A549 (cell line): ENCODE measurements around the gene TYW3. TPM values are rescaled to one million over a fixed set of nuclear protein-coding genes. Genes with fewer than 3 reads are reported as not detected.

ENCODE experiments used
- ATAC-seq, 2 experiments: fragments of 200-7000 bp in 1 of 2; fragments of >200 bp in 1 of 2; cut with Nextera tagmentation in 1 of 2; cut with Tn5 transposase in 1 of 2; 3 replicates each; pipeline versions ENCODE4 v1.8.0 to v1.9.1; 2018 to 2020; ENCODE audit warnings: mild to moderate bottlenecking in 1 of 2, moderate library complexity in 1 of 2
- CTCF ChIA-PET: fragments of 300-600 bp; sonication (Branson Sonifier 250); formaldehyde crosslinking; extraction: SDS; loops from one replicate; lab custom pipeline; 2021; ENCODE audit warnings: antibody characterized with exemption, inconsistent platforms; lab: Yijun Ruan, JAX
- POLR2A ChIA-PET: fragments of 350-600 bp; formaldehyde crosslinking; extraction: SDS; loops from one replicate; lab custom pipeline; 2021; ENCODE audit warnings: antibody characterized with exemption, inconsistent platforms; lab: Yijun Ruan, JAX
- DNase-seq, 2 experiments: peaks; one replicate each; pipeline versions ENCODE4 v3.0.0 to v3.0.0-alpha.2; 2011 to 2016; ENCODE audit warnings: low read depth in 1 of 2, low spot score in 1 of 2
- FAIRE-seq: peaks from 2 replicates; lab custom pipeline; 2011; peaks lifted over from hg19 to GRCh38; lab: Jason Lieb, UNC
- H3K27ac ChIP-seq, 2 experiments: fragments of >200 bp; sonication (Bioruptor Twin); formaldehyde crosslinking; 3 replicates each; pipeline ENCODE4 v1.5.1; 2016 to 2017
- H3K4me1 ChIP-seq: fragments of >200 bp; sonication (Bioruptor Twin); formaldehyde crosslinking; 3 replicates; pipeline ENCODE4 v1.6.1; 2016
- H3K4me2 ChIP-seq: fragments of >200 bp; sonication (Bioruptor Twin); formaldehyde crosslinking; 3 replicates; pipeline ENCODE4 v1.6.1; 2016
- H3K4me3 ChIP-seq: fragments of >200 bp; sonication (Bioruptor Twin); formaldehyde crosslinking; 3 replicates; pipeline ENCODE4 v1.5.1; 2016
- H3K9me3 ChIP-seq: fragments of >200 bp; sonication (Bioruptor Twin); formaldehyde crosslinking; 3 replicates; pipeline ENCODE4 v1.6.1; 2016
- BHLHE40 ChIP-seq: IDR thresholded peaks from 2 replicates; pipeline ENCODE4 v1.6.1; 2012; ENCODE audit warnings: low read depth, low read length, inconsistent platforms
- CBX8 ChIP-seq: fragments of 200-600 bp; sonication (generic); IDR thresholded peaks from 2 replicates; pipeline ENCODE4 v1.6.1; 2016
- CHD2 ChIP-seq: fragments of 150-350 bp; IDR thresholded peaks from 2 replicates; pipeline ENCODE4 v1.6.1; 2014; ENCODE audit warnings: low read length; ENCODE audit not compliant: partially characterized antibody
- CHD4 ChIP-seq: fragments of 200-600 bp; sonication (generic); IDR thresholded peaks from 2 replicates; pipeline ENCODE4 v1.6.1; 2016; ENCODE audit warnings: antibody characterized with exemption, mild to moderate bottlenecking, borderline replicate concordance
- EHMT2 ChIP-seq: fragments of 200-600 bp; sonication (generic); IDR thresholded peaks from 2 replicates; pipeline ENCODE4 v1.6.1; 2016; ENCODE audit warnings: antibody characterized with exemption, low read depth, mild to moderate bottlenecking, moderate library complexity
- EP300 ChIP-seq, 2 experiments: fragments of >200 bp; sonication (Bioruptor Twin); formaldehyde crosslinking; IDR thresholded peaks; 2 replicates in 1 of 2; 3 replicates in 1 of 2; pipeline ENCODE4 v1.6.1; 2016 to 2017
- ESRRA ChIP-seq: fragments of 150-350 bp; IDR thresholded peaks from 2 replicates; pipeline ENCODE4 v1.6.1; 2014; ENCODE audit warnings: mild to moderate bottlenecking, low read length, borderline replicate concordance
- FOSL2 ChIP-seq, 2 experiments: fragments of 450-650 bp in 1 of 2; fragments of >200 bp in 1 of 2; sonication (Bioruptor Twin) in 1 of 2; formaldehyde crosslinking; IDR thresholded peaks; 2 replicates each; pipeline versions ENCODE4 v1.5.0 to v1.6.1; 2016 to 2020; ENCODE audit warnings: mild to moderate bottlenecking in 1 of 2, moderate library complexity in 1 of 2
- FOXS1 ChIP-seq: fragments of 250-450 bp; sonication (Bioruptor Pico); IDR thresholded peaks from 2 replicates; pipeline ENCODE4 v1.5.0; 2020; ENCODE audit warnings: mild to moderate bottlenecking, moderate library complexity
- HDAC2 ChIP-seq: fragments of 200-600 bp; sonication (generic); IDR thresholded peaks from 2 replicates; pipeline ENCODE4 v1.6.1; 2016
- HOXB13 ChIP-seq: fragments of 250-450 bp; sonication (Bioruptor Pico); IDR thresholded peaks from 2 replicates; pipeline ENCODE4 v1.5.0; 2020; ENCODE audit warnings: low read depth, mild to moderate bottlenecking, moderate library complexity
- JUNB ChIP-seq: fragments of >200 bp; sonication (Bioruptor Twin); formaldehyde crosslinking; IDR thresholded peaks from 2 replicates; pipeline ENCODE4 v1.6.1; 2016
- KDM1A ChIP-seq: fragments of 200-600 bp; sonication (generic); IDR thresholded peaks from 2 replicates; pipeline ENCODE4 v1.6.1; 2016; ENCODE audit warnings: low read depth, mild to moderate bottlenecking
- KDM5A ChIP-seq: fragments of 200-600 bp; sonication (generic); IDR thresholded peaks from 2 replicates; pipeline ENCODE4 v1.6.1; 2016; ENCODE audit warnings: antibody characterized with exemption, mild to moderate bottlenecking
- MAFK ChIP-seq: fragments of 450-650 bp; IDR thresholded peaks from 2 replicates; pipeline ENCODE4 v1.6.1; 2014; ENCODE audit not compliant: partially characterized antibody
- MYC ChIP-seq: IDR thresholded peaks from 2 replicates; pipeline ENCODE4 v1.6.1; 2012; ENCODE audit warnings: mild to moderate bottlenecking, inconsistent platforms, low read length, improper control_type of control experiment, borderline replicate concordance
- NFE2L2 ChIP-seq: fragments of 150-350 bp; conservative IDR thresholded peaks from 2 replicates; pipeline ENCODE4 v1.6.1; 2014; ENCODE audit warnings: low read length
- NR3C1 ChIP-seq: fragments of >200 bp; sonication (Bioruptor Twin); formaldehyde crosslinking; IDR thresholded peaks from 3 replicates; pipeline ENCODE4 v1.6.1; 2017
- POLR2A ChIP-seq: IDR thresholded peaks from 2 replicates; pipeline ENCODE4 v1.6.1; 2012; ENCODE audit warnings: mild to moderate bottlenecking, low read length
- RAD21 ChIP-seq, 2 experiments: fragments of >200 bp in 1 of 2; sonication (Bioruptor Twin) in 1 of 2; formaldehyde crosslinking in 1 of 2; IDR thresholded peaks in 1 of 2; conservative IDR thresholded peaks in 1 of 2; 2 replicates in 1 of 2; 3 replicates in 1 of 2; pipeline ENCODE4 v1.6.1; 2012 to 2018; ENCODE audit warnings: inconsistent platforms in 1 of 2
- RARB ChIP-seq: fragments of 250-450 bp; sonication (Bioruptor Pico); IDR thresholded peaks from 2 replicates; pipeline ENCODE4 v1.8.0; 2021; ENCODE audit warnings: mild to moderate bottlenecking, moderate library complexity
- SREBF2 ChIP-seq: fragments of 450-650 bp; IDR thresholded peaks from 2 replicates; pipeline ENCODE4 v1.6.1; 2014; ENCODE audit warnings: mild to moderate bottlenecking, moderate library complexity
- ZSCAN20 ChIP-seq: fragments of 250-450 bp; sonication (Bioruptor Pico); IDR thresholded peaks from 2 replicates; pipeline ENCODE4 v1.8.0; 2022; ENCODE audit warnings: mild to moderate bottlenecking, moderate library complexity
- WGBS: methylation state at CpG from one replicate; pipeline ENCODE4 v1.1.6; 2017; ENCODE audit errors: missing lambda C conversion rate; 5-methylcytosine and 5-hydroxymethylcytosine counted together
- polyA plus RNA-seq, 4 experiments: library from polyadenylated mRNA; depleted of rRNA in 3 of 4; stranded (reverse); fragments of >200 nt; fragmentation: RNase III in 1 of 4; extraction: RNeasy Plus Mini Kit Qiagen cat#74134 plus additional on column Dnase treatment in 1 of 4; gene quantifications; 2 replicates in 3 of 4; 3 replicates in 1 of 4; pipeline ENCODE4 v1.2.3, GENCODE V29; 2011 to 2017
- TF ChIP-seq, protein P1 (sequence below): fragments of >200 bp; sonication (Bioruptor Twin); formaldehyde crosslinking; IDR thresholded peaks from 3 replicates; pipeline ENCODE4 v1.5.1; 2016
- TF ChIP-seq, protein P2 (sequence below): IDR thresholded peaks from 2 replicates; pipeline ENCODE4 v1.6.1; 2012; ENCODE audit warnings: low read depth, borderline replicate concordance
- TF ChIP-seq, protein P3 (sequence below): fragments of 200-600 bp; sonication (generic); IDR thresholded peaks from 2 replicates; pipeline ENCODE4 v1.6.1; 2016; ENCODE audit warnings: antibody characterized with exemption, mild to moderate bottlenecking, moderate library complexity

TYW3 gene
- polyA plus RNA-seq, 2 of the 4 experiments (the other 2 are of a cell fraction), result 17.1 to 33.1 TPM

DNA sequence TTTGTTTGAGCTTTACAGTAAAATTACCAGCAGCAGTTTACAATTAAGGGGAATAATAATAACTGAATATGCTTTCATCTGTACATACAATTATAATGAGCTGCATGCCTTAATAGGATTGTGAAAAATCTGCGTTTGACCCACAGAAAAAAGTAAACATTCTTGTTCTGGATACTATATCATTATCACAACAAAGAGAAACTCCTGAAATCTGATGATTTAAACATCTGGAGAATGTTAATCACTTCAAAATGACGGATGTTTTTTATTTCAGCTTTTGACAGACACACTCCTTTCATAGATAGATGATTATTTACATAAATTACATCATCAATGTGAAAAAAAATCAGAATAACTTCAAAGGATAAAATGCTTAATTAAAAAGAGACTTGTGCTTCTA lies 58.5 kb downstream of the TYW3 start (continued):
- TF ChIP-seq, protein P1, sequence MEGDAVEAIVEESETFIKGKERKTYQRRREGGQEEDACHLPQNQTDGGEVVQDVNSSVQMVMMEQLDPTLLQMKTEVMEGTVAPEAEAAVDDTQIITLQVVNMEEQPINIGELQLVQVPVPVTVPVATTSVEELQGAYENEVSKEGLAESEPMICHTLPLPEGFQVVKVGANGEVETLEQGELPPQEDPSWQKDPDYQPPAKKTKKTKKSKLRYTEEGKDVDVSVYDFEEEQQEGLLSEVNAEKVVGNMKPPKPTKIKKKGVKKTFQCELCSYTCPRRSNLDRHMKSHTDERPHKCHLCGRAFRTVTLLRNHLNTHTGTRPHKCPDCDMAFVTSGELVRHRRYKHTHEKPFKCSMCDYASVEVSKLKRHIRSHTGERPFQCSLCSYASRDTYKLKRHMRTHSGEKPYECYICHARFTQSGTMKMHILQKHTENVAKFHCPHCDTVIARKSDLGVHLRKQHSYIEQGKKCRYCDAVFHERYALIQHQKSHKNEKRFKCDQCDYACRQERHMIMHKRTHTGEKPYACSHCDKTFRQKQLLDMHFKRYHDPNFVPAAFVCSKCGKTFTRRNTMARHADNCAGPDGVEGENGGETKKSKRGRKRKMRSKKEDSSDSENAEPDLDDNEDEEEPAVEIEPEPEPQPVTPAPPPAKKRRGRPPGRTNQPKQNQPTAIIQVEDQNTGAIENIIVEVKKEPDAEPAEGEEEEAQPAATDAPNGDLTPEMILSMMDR, result no peak
- TF ChIP-seq ZSCAN20 (CRISPR knock-in tag) (no peak), NR3C1 (no peak), POLR2A (no peak), CBX8 (no peak)
- TF ChIP-seq, all 56 proteins: peak for 0

DNA sequence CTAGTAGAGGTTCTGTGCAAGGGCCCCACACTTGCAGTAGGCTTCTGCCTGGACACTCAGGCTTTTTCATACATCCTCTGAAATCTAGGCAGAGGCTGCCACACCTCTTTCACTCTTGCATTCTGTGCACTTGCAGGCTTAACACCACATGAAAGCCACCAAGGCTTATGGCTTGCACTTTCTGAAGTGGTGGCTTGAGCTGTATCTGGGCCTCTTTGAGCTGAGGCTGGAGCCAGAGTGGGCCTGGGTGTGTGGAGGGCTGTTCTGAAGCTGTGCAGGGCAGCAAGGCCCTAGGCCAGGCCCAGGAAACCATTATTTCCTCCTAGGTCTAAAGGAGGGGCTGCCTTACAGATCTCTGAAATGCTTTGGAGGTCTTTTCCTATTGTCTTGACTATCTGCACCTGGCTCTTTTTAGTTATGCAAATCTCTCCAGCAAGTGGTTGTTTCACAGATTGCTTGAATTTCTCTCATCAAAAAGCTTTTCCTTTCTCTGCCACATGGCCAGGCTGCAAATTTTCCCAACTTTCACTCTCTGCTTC lies 66.2 kb downstream of the TYW3 start:
- no peak for TF ChIP-seq ESRRA
- TF ChIP-seq, protein P2, sequence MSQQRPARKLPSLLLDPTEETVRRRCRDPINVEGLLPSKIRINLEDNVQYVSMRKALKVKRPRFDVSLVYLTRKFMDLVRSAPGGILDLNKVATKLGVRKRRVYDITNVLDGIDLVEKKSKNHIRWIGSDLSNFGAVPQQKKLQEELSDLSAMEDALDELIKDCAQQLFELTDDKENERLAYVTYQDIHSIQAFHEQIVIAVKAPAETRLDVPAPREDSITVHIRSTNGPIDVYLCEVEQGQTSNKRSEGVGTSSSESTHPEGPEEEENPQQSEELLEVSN, result no peak
- no peak for TF ChIP-seq CHD2
- TF ChIP-seq RARB (CRISPR knock-in tag), result no peak
- TF ChIP-seq HDAC2, result no peak
- no peak for TF ChIP-seq MAFK
- no peak for TF ChIP-seq BHLHE40
- no peak for TF ChIP-seq SREBF2
- no peak for TF ChIP-seq NR3C1
- TF ChIP-seq EHMT2, result no peak
- ChIA-PET CTCF (no interaction called here), POLR2A (no interaction called here)
- no peak for DNase-seq
- H3K9me3 ChIP-seq, result no peaks in the 10 kb centered on the region
- H3K4me2 ChIP-seq, result no peak overlapping the region
- H3K27ac ChIP-seq, result no peak overlapping the region
- no peak for FAIRE-seq
- H3K4me1 ChIP-seq, result no peaks in the 10 kb centered on the region
- no peak for ATAC-seq
- no peak overlapping the region for H3K4me3 ChIP-seq

DNA sequence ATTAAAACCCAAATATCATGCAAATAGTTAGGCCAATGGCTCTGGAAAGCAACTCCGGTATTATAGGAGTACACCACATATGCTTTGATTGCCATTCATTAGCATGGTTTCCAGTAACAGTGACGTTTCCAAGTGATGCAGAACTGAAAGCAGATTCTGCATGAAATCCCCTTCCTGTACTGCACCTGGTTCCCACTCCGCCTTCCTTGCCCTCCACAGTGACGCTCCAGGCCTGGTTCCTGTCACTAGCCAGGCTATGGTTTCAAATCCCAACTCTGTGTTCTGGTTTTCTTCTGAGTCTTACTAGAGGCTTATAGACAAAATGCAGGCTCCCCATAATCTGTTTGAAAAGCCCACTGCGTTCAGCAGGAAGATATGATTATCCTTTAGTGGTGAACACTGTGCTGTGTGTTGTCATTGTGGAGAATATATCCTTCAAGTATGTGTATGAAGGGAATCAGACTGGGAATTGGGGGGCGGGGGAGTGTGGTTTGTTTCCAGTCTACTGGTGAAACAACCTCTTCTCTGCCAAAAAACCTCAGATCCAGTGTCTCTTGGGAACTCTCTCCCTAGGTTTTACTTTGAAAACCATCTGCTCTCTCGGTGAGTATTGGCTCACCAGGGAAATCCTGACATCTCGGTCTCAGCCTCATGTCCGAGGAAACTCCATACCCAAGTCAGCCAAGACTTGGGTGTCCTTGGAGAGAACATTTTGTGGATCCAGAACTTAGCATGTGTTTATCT lies 78.7 kb downstream of the TYW3 start:
- TF ChIP-seq FOXS1 (CRISPR knock-in tag) (no peak), MYC (no peak), NFE2L2 (no peak), KDM1A (no peak), RARB (CRISPR knock-in tag) (no peak), KDM5A (no peak), JUNB (no peak), FOSL2 (IDR thresholded peaks at IDR 0.05) (no peak), FOSL2 (CRISPR knock-in tag; IDR thresholded peaks at IDR 0.05) (no peak), CHD4 (no peak), RAD21 (conservative IDR thresholded peaks at IDR 0.05 in 1 of 2, IDR thresholded peaks at IDR 0.05 in 1 of 2) (no peak), HOXB13 (CRISPR knock-in tag) (no peak), EP300 (IDR thresholded peaks at IDR 0.05) (no peak)
- TF ChIP-seq, protein P3, sequence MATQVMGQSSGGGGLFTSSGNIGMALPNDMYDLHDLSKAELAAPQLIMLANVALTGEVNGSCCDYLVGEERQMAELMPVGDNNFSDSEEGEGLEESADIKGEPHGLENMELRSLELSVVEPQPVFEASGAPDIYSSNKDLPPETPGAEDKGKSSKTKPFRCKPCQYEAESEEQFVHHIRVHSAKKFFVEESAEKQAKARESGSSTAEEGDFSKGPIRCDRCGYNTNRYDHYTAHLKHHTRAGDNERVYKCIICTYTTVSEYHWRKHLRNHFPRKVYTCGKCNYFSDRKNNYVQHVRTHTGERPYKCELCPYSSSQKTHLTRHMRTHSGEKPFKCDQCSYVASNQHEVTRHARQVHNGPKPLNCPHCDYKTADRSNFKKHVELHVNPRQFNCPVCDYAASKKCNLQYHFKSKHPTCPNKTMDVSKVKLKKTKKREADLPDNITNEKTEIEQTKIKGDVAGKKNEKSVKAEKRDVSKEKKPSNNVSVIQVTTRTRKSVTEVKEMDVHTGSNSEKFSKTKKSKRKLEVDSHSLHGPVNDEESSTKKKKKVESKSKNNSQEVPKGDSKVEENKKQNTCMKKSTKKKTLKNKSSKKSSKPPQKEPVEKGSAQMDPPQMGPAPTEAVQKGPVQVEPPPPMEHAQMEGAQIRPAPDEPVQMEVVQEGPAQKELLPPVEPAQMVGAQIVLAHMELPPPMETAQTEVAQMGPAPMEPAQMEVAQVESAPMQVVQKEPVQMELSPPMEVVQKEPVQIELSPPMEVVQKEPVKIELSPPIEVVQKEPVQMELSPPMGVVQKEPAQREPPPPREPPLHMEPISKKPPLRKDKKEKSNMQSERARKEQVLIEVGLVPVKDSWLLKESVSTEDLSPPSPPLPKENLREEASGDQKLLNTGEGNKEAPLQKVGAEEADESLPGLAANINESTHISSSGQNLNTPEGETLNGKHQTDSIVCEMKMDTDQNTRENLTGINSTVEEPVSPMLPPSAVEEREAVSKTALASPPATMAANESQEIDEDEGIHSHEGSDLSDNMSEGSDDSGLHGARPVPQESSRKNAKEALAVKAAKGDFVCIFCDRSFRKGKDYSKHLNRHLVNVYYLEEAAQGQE, result no peak
- TF ChIP-seq, protein P1, result no peak
- Histone ChIP-seq H3K27ac (no peak overlapping the region), H3K9me3 (no peaks in the 10 kb centered on the region), H3K4me3 (no peak overlapping the region), H3K4me2 (no peak overlapping the region), H3K4me1 (no peaks in the 10 kb centered on the region)
- no peak for ATAC-seq
- POLR2A ChIA-PET, result no interaction called here
- DNase-seq, result no peak
- 44% methylated on average over 9 of the region's 9 CpGs for WGBS
- no peak for FAIRE-seq
- CTCF ChIA-PET, result no interaction called here
